SU-DHL-6 (cell line): ENCODE data around the gene NPY1R.
A peak's percentile ranks its signal among the peaks of the same experiment; 100 is the strongest.

Source experiments
- H2AFZ ChIP-seq: fragments of 200-600 bp; sonication (generic); 2 replicates; pipeline ENCODE4 v1.6.1; 2014; ENCODE audit warnings: low read depth, mild to moderate bottlenecking, moderate library complexity, mixed read lengths, antibody characterized with exemption, low read length; ENCODE audit not compliant: severe bottlenecking
- H3F3A ChIP-seq: fragments of 200-600 bp; shearing (Covaris generic); 2 replicates; pipeline ENCODE4 v1.6.0; 2016; ENCODE audit warnings: antibody characterized with exemption, mild to moderate bottlenecking; ENCODE audit not compliant: insufficient read depth
- H3K27ac ChIP-seq: fragments of 200-600 bp; sonication (generic); 2 replicates; pipeline ENCODE4 v1.5.1; 2016; ENCODE audit warnings: low read depth, mild to moderate bottlenecking, low read length, moderate library complexity, mixed read lengths
- H3K27me3 ChIP-seq: fragments of 200-600 bp; sonication (generic), shearing (Covaris generic); 2 replicates; pipeline ENCODE4 v1.6.0; 2014; ENCODE audit warnings: mild to moderate bottlenecking, low read length
- H3K36me3 ChIP-seq: fragments of 200-600 bp; sonication (generic); 2 replicates; pipeline ENCODE4 v1.6.1; 2014; ENCODE audit warnings: mild to moderate bottlenecking, low read length, mixed read lengths
- H3K4me2 ChIP-seq: fragments of 300-600, 200-600 bp; shearing (Covaris generic), sonication (generic); 2 replicates; pipeline ENCODE4 v1.6.0; 2014; ENCODE audit warnings: low read length, low read depth, mild to moderate bottlenecking; ENCODE audit not compliant: poor library complexity, severe bottlenecking
- H3K4me3 ChIP-seq: fragments of 200-600 bp; sonication (generic); 2 replicates; pipeline ENCODE4 v1.5.1; 2014; ENCODE audit warnings: antibody characterized with exemption, low read length, mild to moderate bottlenecking, mixed read lengths; ENCODE audit not compliant: insufficient read depth, poor library complexity, severe bottlenecking
- H3K79me2 ChIP-seq: fragments of 200-600 bp; sonication (generic); 2 replicates; pipeline ENCODE4 v1.6.1; 2014; ENCODE audit warnings: mild to moderate bottlenecking, low read length, moderate library complexity; ENCODE audit not compliant: insufficient read depth
- H3K9ac ChIP-seq: fragments of 200-600 bp; sonication (generic); 2 replicates; pipeline ENCODE4 v1.7.0; 2014; ENCODE audit warnings: mild to moderate bottlenecking, low read length
- H3K9me2 ChIP-seq: fragments of 200-600 bp; sonication (generic); replicated peaks from 2 replicates; pipeline ENCODE4 v1.6.1; 2014; ENCODE audit warnings: low read length; ENCODE audit not compliant: insufficient read depth
- H3K9me3 ChIP-seq: fragments of 200-600 bp; sonication (generic); 2 replicates; pipeline ENCODE4 v1.6.1; 2014; ENCODE audit warnings: low read length, mixed read lengths; ENCODE audit not compliant: insufficient read depth
- H4K20me1 ChIP-seq: fragments of 200-600 bp; sonication (generic); 2 replicates; pipeline ENCODE4 v1.6.1; 2014; ENCODE audit warnings: low read depth, mild to moderate bottlenecking, antibody characterized with exemption, low read length, moderate library complexity, mixed read lengths
- CTCF ChIP-seq: fragments of 200-600 bp; sonication (generic); IDR thresholded peaks from one replicate; pipeline ENCODE4 v1.5.1; 2017; ENCODE audit warnings: antibody characterized with exemption, mild to moderate bottlenecking, low read length, moderate library complexity; ENCODE audit not compliant: insufficient read depth, poor library complexity, severe bottlenecking
- EZH2phosphoT487 ChIP-seq: fragments of 200-600 bp; sonication (generic), shearing (Covaris generic); conservative IDR thresholded peaks from 2 replicates; pipeline ENCODE4 v1.6.1; 2018; ENCODE audit warnings: mild to moderate bottlenecking, antibody characterized with exemption, low read length, moderate library complexity, mixed read lengths

Gene NPY1R

GRCh38 chr4:163332526-163333406 is at the start of gene NPY1R:
NPY1R (minus strand) TSS chr4:163332596; CDS start chr4:163326554, 6,042 bp downstream.
- Histone ChIP-seq H3K4me3 (no peak within 1 kb of the TSS), H2AFZ (no peak within 1 kb of the TSS), H3K9me2 (no peaks in the 10 kb centered on the region), H3K9ac (no peak within 1 kb of the TSS), H3K36me3 (no peaks in the 10 kb centered on the region), H3K9me3 (no peaks in the 10 kb centered on the region), H4K20me1 (no peaks in the 10 kb centered on the region), H3K79me2 (no peaks in the 10 kb centered on the region), H3K27ac (no peak within 1 kb of the TSS), H3K4me2 (no peak within 1 kb of the TSS), H3K27me3 (no peaks in the 10 kb centered on the region), H3F3A (no peaks in the 10 kb centered on the region)
- no peak for TF ChIP-seq EZH2phosphoT487
- peak; percentile 31 for TF ChIP-seq CTCF

- H3K9ac ChIP-seq = no peak overlapping the region
- no peaks in the 10 kb centered on the region for H3K36me3 ChIP-seq
- H3K79me2 ChIP-seq = no peaks in the 10 kb centered on the region
- H2AFZ ChIP-seq = no peak overlapping the region
- TF ChIP-seq CTCF (no peak), EZH2phosphoT487 (no peak)
- no peak overlapping the region for H3K4me3 ChIP-seq
- H3K9me2 ChIP-seq = 0 out of 2 replicates have a peak, but pooled peaks cover 3% of the 10 kb centered on the region
- H4K20me1 ChIP-seq = no peaks in the 10 kb centered on the region
- H3K27me3 ChIP-seq = no peaks in the 10 kb centered on the region
- no peak overlapping the region for H3K27ac ChIP-seq
- no peak overlapping the region for H3K4me2 ChIP-seq
- H3F3A ChIP-seq = no peaks in the 10 kb centered on the region
- H3K9me3 ChIP-seq = no peaks in the 10 kb centered on the region
Measured at GRCh38 chr4:163380703-163381102, 48.3 kb upstream of the NPY1R start.

- H3K4me3 ChIP-seq = no peak overlapping the region
- no peak overlapping the region for H3K27ac ChIP-seq
- 0 out of 2 replicates have a peak, but pooled peaks cover 3% of the 10 kb centered on the region for H3K9me2 ChIP-seq
- H3K36me3 ChIP-seq = no peaks in the 10 kb centered on the region
- no peaks in the 10 kb centered on the region for H3K9me3 ChIP-seq
- TF ChIP-seq EZH2phosphoT487 (no peak), CTCF (no peak)
- H4K20me1 ChIP-seq = no peaks in the 10 kb centered on the region
- H2AFZ ChIP-seq = no peak overlapping the region
- H3K9ac ChIP-seq = no peak overlapping the region
- no peak overlapping the region for H3K4me2 ChIP-seq
- no peaks in the 10 kb centered on the region for H3K79me2 ChIP-seq
- H3F3A ChIP-seq = no peaks in the 10 kb centered on the region
- H3K27me3 ChIP-seq = no peaks in the 10 kb centered on the region
Measured at GRCh38 chr4:163378661-163379060, 46.3 kb upstream of the NPY1R start.
